ENCODE data around the gene ADGRV1.
"Not testable (repeated sequence)": the region's sequence is repeated elsewhere in the genome, so short reads cannot be mapped to it uniquely, and the experiment has no call there.

Gene ADGRV1

DNA sequence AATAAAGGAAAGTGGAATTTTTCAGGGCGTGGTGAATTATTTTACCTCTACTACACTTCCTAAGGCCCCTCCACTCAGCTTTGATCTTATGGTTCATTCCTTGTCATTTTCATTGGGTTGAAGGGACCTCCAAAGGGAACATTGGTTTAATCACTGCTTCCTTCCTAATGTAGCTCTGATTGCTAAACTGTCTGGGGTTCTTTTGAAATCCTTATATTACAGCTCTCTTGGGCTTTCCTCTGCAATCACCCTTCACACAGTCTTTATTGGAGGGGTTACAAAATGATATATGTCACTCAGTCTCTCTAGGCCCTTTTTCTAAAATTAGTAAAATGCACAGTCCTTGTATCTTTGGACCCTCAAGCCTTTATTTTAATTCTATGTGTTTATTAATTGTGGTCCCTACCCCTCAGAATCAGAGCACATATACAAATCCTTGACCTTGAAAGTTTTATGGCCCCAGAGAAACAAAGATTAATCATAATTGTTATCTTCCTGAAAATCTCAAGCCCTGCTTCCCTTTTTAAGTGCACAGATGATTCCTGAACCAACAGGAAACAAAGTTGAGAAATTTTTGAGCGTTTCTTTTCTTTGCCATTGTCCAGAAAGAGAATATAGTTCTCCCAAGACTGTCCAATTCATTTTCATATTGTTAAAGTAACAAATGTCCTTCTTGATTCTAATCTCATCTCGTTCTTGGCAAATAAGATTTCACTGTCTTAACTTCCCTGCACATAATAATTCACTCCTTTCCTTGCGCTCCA is 494.6 kb downstream of the ADGRV1 start:
- Histone ChIP-seq H3K36me3 (ENCODE audit: insufficient read depth, low read length) (no peaks in the 10 kb centered on the region), H3K9ac (ENCODE audit: insufficient read length) (no peak overlapping the region), H3K27ac (no peak overlapping the region), H3K9me3 (ENCODE audit: low read depth, low read length) (no peaks in the 10 kb centered on the region), H3K4me3 (no peak overlapping the region)
- TF ChIP-seq FOXP2 (optimal IDR thresholded peaks at IDR 0.05; ENCODE audit: control extremely low read depth, extremely low read length, insufficient read depth), result no peak
- no peak for TF ChIP-seq EZH2 (IDR thresholded peaks at IDR 0.05)
- no peak for TF ChIP-seq POLR2AphosphoS5 (IDR thresholded peaks at IDR 0.05; ENCODE audit: borderline replicate concordance, low read depth, low read length)
- DNase-seq (ENCODE audit: low read depth, low spot score), result no peak

DNA sequence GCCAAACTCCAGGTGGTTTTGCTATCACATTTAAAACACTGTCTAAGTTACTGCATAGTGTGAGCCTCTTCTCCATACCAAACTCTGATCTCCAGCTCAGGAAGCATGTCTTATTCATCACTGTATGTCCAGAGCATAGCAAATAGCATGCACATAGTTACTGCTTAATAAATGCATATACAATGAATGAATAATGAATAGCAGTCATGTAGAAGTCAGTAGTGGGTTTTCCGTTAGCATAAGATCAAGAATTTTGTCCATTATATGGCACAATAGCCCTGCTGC is 495.1 kb downstream of the ADGRV1 start:
- no peak for DNase-seq (ENCODE audit: low read depth, low spot score)
- H3K9me3 ChIP-seq (ENCODE audit: low read depth, low read length), result no peaks in the 10 kb centered on the region
- no peak overlapping the region for H3K9ac ChIP-seq (ENCODE audit: insufficient read length)
- H3K36me3 ChIP-seq (ENCODE audit: insufficient read depth, low read length), result no peaks in the 10 kb centered on the region
- TF ChIP-seq FOXP2 (optimal IDR thresholded peaks at IDR 0.05; ENCODE audit: control extremely low read depth, extremely low read length, insufficient read depth), result no peak
- no peak for TF ChIP-seq POLR2AphosphoS5 (IDR thresholded peaks at IDR 0.05; ENCODE audit: borderline replicate concordance, low read depth, low read length)
- TF ChIP-seq EZH2 (IDR thresholded peaks at IDR 0.05), result no peak
- no peak overlapping the region for H3K4me3 ChIP-seq
- H3K27ac ChIP-seq, result no peak overlapping the region

- Histone ChIP-seq H3K27ac (no peak overlapping the region), H3K9me3 (ENCODE audit: low read depth, low read length) (no peaks in the 10 kb centered on the region), H3K9ac (ENCODE audit: insufficient read length) (no peak overlapping the region), H3K4me3 (no peak overlapping the region), H3K36me3 (ENCODE audit: insufficient read depth, low read length) (no peaks in the 10 kb centered on the region)
- no peak for DNase-seq (ENCODE audit: low read depth, low spot score)
- TF ChIP-seq POLR2AphosphoS5 (IDR thresholded peaks at IDR 0.05; ENCODE audit: borderline replicate concordance, low read depth, low read length) (no peak), EZH2 (IDR thresholded peaks at IDR 0.05) (no peak), FOXP2 (optimal IDR thresholded peaks at IDR 0.05; ENCODE audit: control extremely low read depth, extremely low read length, insufficient read depth) (no peak)
Observed at GRCh38 chr5:91058155-91058554, 499.6 kb downstream of the ADGRV1 start.

- no peaks in the 10 kb centered on the region for H3K9me3 ChIP-seq (ENCODE audit: low read depth, low read length)
- no peak for DNase-seq (ENCODE audit: low read depth, low spot score)
- no peaks in the 10 kb centered on the region for H3K36me3 ChIP-seq (ENCODE audit: insufficient read depth, low read length)
- H3K4me3 ChIP-seq, result no peak overlapping the region
- no peak overlapping the region for H3K9ac ChIP-seq (ENCODE audit: insufficient read length)
- TF ChIP-seq FOXP2 (optimal IDR thresholded peaks at IDR 0.05; ENCODE audit: control extremely low read depth, extremely low read length, insufficient read depth), result no peak
- TF ChIP-seq POLR2AphosphoS5 (IDR thresholded peaks at IDR 0.05; ENCODE audit: borderline replicate concordance, low read depth, low read length), result no peak
- TF ChIP-seq EZH2 (IDR thresholded peaks at IDR 0.05), result no peak
- no peak overlapping the region for H3K27ac ChIP-seq
Observed at GRCh38 chr5:91058575-91058974, 500.0 kb downstream of the ADGRV1 start.

DNA sequence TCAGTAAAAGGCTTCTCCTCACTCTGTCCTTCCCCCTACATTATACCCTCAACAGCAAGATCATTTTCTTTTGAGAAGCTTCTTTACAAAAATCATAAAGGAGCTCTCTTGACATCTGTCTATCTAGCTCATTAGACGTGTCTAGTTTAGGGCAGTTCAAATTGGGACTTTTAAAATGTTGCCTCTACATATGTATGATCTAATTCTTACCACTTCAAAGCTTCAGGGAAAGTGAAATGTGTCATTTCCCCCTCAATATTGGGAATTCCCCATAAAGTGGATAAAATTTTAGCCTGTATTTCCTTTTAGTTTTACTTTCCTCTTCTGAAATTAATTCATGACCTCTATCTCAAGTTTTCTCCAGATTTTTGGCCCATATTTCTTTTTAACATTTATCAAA is 500.8 kb downstream of the ADGRV1 start:
- no peak for TF ChIP-seq EZH2 (IDR thresholded peaks at IDR 0.05)
- no peak for TF ChIP-seq POLR2AphosphoS5 (IDR thresholded peaks at IDR 0.05; ENCODE audit: borderline replicate concordance, low read depth, low read length)
- no peak for DNase-seq (ENCODE audit: low read depth, low spot score)
- no peak overlapping the region for H3K27ac ChIP-seq

GRCh38 chr5:91061094-91061493 is 502.5 kb downstream of the ADGRV1 start:
- DNase-seq (ENCODE audit: low read depth, low spot score), result no peak
- no peaks in the 10 kb centered on the region for H3K9me3 ChIP-seq (ENCODE audit: low read depth, low read length)
- no peak overlapping the region for H3K4me3 ChIP-seq
- no peak overlapping the region for H3K9ac ChIP-seq (ENCODE audit: insufficient read length)
- TF ChIP-seq EZH2 (IDR thresholded peaks at IDR 0.05) (no peak), POLR2AphosphoS5 (IDR thresholded peaks at IDR 0.05; ENCODE audit: borderline replicate concordance, low read depth, low read length) (no peak), FOXP2 (optimal IDR thresholded peaks at IDR 0.05; ENCODE audit: control extremely low read depth, extremely low read length, insufficient read depth) (no peak)
- no peak overlapping the region for H3K27ac ChIP-seq
- H3K36me3 ChIP-seq (ENCODE audit: insufficient read depth, low read length), result no peaks in the 10 kb centered on the region

More for the DNA sequence above, 500.8 kb downstream of the ADGRV1 start:
- Histone ChIP-seq H3K9me3 (ENCODE audit: low read depth, low read length) (no peaks in the 10 kb centered on the region), H3K4me3 (no peak overlapping the region), H3K9ac (ENCODE audit: insufficient read length) (no peak overlapping the region), H3K36me3 (ENCODE audit: insufficient read depth, low read length) (no peaks in the 10 kb centered on the region)

DNA sequence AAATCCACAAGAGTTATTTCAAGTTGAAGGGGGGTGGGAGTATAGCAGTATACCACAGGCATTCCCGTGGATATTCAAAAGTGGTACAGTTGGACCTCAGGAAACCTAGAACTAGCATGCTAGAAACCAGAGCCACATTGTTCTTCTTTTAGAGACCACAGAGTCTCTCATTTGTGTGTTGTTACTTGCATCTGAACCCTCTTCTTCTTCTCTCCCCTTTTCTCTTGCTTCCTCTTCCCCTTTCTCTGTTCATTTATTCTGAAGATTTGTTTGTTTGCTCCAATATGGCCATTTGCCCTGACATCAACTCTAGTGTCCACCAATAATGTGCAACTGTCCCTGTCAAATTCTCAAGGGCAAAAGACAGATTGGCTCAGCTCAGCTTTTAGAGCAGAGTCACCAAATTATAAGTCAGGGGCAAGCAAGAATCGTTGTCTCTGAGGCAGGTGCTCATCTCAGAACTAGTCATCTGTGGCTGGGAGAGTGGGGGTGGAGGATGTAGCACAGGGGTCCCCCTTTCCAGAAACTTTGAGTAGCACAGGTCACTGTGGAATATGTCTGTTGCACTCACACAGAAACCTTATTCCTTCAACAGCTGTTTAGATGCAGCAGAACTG is 503.5 kb downstream of the ADGRV1 start:
- no peaks in the 10 kb centered on the region for H3K9me3 ChIP-seq (ENCODE audit: low read depth, low read length)
- no peak overlapping the region for H3K27ac ChIP-seq
- no peak overlapping the region for H3K4me3 ChIP-seq
- DNase-seq (ENCODE audit: low read depth, low spot score), result no peak
- no peak overlapping the region for H3K9ac ChIP-seq (ENCODE audit: insufficient read length)
- no peaks in the 10 kb centered on the region for H3K36me3 ChIP-seq (ENCODE audit: insufficient read depth, low read length)
- TF ChIP-seq FOXP2 (optimal IDR thresholded peaks at IDR 0.05; ENCODE audit: control extremely low read depth, extremely low read length, insufficient read depth) (no peak), EZH2 (IDR thresholded peaks at IDR 0.05) (no peak), POLR2AphosphoS5 (IDR thresholded peaks at IDR 0.05; ENCODE audit: borderline replicate concordance, low read depth, low read length) (no peak)

DNA sequence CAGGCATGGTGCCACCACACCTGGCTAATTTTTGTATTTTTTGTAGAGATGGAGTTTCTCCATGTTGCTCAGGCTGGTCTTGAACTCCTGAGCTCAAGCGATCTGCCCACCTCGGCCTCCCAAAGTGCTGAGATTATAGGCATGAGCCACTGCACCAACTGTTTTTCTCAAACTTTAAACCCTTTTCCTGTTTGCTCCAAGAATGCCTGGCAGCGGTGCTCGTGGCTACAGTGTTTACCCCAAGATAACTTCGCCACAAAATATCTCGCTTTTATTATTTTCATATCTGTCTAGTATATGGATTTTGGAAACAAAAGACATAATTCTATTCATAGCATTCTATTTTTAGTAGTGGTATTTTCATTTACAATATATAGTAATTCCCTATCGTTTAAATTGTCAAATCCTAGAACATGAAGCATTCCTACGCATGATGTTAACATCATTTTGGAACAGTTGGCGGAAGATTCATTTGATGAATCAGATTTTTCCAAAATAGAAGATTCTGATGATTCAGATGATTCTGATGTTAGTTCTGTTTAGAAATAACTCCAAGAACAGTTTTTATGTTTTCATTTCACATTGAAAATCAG is 504.6 kb downstream of the ADGRV1 start:
- not testable (repeated sequence) for H3K36me3 ChIP-seq (ENCODE audit: insufficient read depth, low read length); H3K9ac ChIP-seq (ENCODE audit: insufficient read length); DNase-seq (ENCODE audit: low read depth, low spot score); H3K9me3 ChIP-seq (ENCODE audit: low read depth, low read length); H3K27ac ChIP-seq; H3K4me3 ChIP-seq

GRCh38 chr5:91065496-91065895 is 506.9 kb downstream of the ADGRV1 start:
- H3K9me3 ChIP-seq (ENCODE audit: low read depth, low read length), result no peaks in the 10 kb centered on the region
- TF ChIP-seq FOXP2 (optimal IDR thresholded peaks at IDR 0.05; ENCODE audit: control extremely low read depth, extremely low read length, insufficient read depth) (no peak), EZH2 (IDR thresholded peaks at IDR 0.05) (no peak), POLR2AphosphoS5 (IDR thresholded peaks at IDR 0.05; ENCODE audit: borderline replicate concordance, low read depth, low read length) (no peak)
- H3K27ac ChIP-seq, result no peak overlapping the region
- no peak overlapping the region for H3K4me3 ChIP-seq
- H3K36me3 ChIP-seq (ENCODE audit: insufficient read depth, low read length), result no peaks in the 10 kb centered on the region
- DNase-seq (ENCODE audit: low read depth, low spot score), result no peak
- no peak overlapping the region for H3K9ac ChIP-seq (ENCODE audit: insufficient read length)

Data from SK-N-MC (cell line).